ENCODE data around the gene LTBP2.
A peak's percentile ranks its signal among the peaks of the same experiment; 100 is the strongest.

The LTBP2 gene

DNA sequence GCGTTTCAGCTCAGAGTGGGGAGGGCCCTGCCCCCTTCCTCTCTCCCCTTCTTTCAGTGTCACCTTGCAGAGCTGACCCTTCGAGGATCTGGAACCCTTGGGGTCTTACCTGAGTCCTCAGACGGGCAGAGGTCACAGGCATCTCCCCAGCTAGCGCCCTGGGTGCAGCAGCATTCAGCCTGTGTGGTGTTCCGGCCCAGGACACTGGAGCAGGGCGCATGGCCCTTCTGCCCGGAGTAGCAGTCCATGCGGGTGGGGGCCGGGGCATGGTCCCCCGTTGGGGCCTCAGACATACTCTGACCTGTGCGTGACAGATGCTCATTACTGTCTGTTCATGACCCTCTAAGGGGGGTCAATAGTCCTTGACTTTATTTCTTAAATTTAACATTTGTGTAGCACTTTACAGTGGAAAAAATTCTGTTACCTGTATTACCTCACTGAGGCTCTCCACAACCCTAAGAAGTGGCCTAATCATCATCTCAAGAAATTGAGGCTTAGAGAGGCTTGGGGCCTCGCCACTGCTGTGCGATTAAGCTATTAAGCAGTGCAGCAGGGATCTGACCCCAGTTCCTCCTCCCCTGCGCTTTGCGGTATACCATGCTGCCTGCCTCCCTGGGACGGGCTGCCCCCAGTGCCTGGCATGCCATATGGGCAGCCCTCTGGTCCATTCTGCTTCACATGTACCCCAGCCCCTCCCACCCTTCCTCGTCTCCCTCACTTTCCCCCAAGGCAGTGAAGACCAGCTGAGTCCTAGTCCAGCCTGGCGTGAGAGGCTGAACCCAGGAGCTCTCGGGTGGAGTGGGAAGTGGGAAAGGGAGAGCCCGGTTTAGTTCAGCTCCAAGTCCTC is 106.9 kb downstream of the LTBP2 start:
- Histone ChIP-seq H3K36me3 (ENCODE audit: control insufficient read depth, insufficient read depth, low read length) (no peaks in the 10 kb centered on the region), H3K27ac (ENCODE audit: low read depth, low read length) (no peak overlapping the region), H3K4me1 (ENCODE audit: control insufficient read depth, insufficient read depth, low read length) (peaks cover 8% of the 10 kb centered on the region)

DNA sequence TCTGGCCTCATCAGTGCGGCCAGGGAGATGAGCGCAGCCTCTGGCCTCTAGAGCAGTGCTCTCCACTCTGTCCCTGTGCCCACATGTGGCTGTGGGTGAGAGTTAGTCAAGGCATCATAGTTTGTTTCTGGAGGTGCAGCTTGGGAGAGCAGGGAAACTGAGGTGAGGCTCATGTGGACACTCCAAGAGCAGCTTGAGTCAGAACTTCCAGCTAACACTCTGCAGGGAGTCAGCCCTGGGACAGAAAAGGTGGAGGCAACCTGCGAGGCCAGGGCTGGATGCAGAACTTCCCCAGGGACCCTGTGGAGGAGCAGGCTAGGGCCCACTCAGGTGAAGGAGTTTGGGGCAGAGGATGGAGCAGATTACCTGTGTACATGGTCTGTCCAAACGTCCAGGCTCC is 107.6 kb downstream of the LTBP2 start:
- Histone ChIP-seq H3K27me3 (ENCODE audit: control insufficient read depth, insufficient read depth, low read length) (peaks cover under 1% of the 10 kb centered on the region), H3K36me3 (ENCODE audit: control insufficient read depth, insufficient read depth, low read length) (no peaks in the 10 kb centered on the region), H3K4me3 (ENCODE audit: low read length) (no peak overlapping the region), H3K4me1 (ENCODE audit: control insufficient read depth, insufficient read depth, low read length) (peaks cover 8% of the 10 kb centered on the region), H3K27ac (ENCODE audit: low read depth, low read length) (no peak overlapping the region), H3K9ac (ENCODE audit: low read length) (no peak overlapping the region)

More for the DNA sequence above, 106.9 kb downstream of the LTBP2 start:
- H3K27me3 ChIP-seq (ENCODE audit: control insufficient read depth, insufficient read depth, low read length), result peaks cover 4% of the 10 kb centered on the region
- H3K9ac ChIP-seq (ENCODE audit: low read length), result no peak overlapping the region
- no peak overlapping the region for H3K4me3 ChIP-seq (ENCODE audit: low read length)

- no peaks in the 10 kb centered on the region for H3K27me3 ChIP-seq (ENCODE audit: control insufficient read depth, insufficient read depth, low read length)
- H3K27ac ChIP-seq (ENCODE audit: low read depth, low read length), result no peak overlapping the region
- peaks cover 8% of the 10 kb centered on the region for H3K4me1 ChIP-seq (ENCODE audit: control insufficient read depth, insufficient read depth, low read length)
- H3K36me3 ChIP-seq (ENCODE audit: control insufficient read depth, insufficient read depth, low read length), result no peaks in the 10 kb centered on the region
- H3K9ac ChIP-seq (ENCODE audit: low read length), result no peak overlapping the region
- H3K4me3 ChIP-seq (ENCODE audit: low read length), result no peak overlapping the region
Measured at GRCh38 chr14:74503938-74504335, 108.1 kb downstream of the LTBP2 start.

DNA sequence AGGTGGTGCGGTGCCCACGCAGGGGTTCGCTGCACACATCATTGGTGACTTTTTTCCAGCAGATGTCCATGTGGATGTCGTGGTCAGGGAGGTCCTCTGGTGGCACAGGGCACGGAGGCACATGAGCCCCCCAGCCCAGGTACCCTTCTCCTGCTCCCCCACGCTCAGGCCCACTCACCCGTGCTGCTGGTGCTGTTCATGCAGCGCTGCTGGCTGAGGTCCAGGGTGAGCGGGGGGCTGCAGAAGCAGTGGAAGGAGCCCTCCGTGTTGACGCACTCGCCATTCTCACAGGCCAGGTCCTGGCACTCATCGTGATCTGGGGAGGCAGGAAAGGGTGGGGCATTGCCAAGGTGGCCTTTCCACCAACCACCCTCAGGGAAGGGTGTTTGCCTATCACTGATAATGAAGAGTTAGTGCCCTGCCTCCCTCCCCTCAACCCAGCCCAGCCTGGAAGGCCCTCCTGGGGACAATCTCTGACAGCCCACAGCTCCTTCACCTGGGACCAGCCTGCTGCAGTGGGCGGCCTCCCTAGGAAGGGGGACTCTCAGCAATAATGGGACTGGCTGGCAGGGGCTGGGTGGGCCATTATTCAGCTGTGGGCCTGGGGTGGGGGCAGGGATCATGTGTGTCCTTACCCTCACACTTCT is 108.6 kb downstream of the LTBP2 start:
- Histone ChIP-seq H3K9ac (ENCODE audit: low read length) (no peak overlapping the region), H3K27ac (ENCODE audit: low read depth, low read length) (no peak overlapping the region), H3K36me3 (ENCODE audit: control insufficient read depth, insufficient read depth, low read length) (no peaks in the 10 kb centered on the region), H3K4me1 (ENCODE audit: control insufficient read depth, insufficient read depth, low read length) (peaks cover 8% of the 10 kb centered on the region), H3K27me3 (ENCODE audit: control insufficient read depth, insufficient read depth, low read length) (no peaks in the 10 kb centered on the region), H3K4me3 (ENCODE audit: low read length) (no peak overlapping the region)

GRCh38 chr14:74502236-74503019 is 109.6 kb downstream of the LTBP2 start:
- no peaks in the 10 kb centered on the region for H3K36me3 ChIP-seq (ENCODE audit: control insufficient read depth, insufficient read depth, low read length)

DNA sequence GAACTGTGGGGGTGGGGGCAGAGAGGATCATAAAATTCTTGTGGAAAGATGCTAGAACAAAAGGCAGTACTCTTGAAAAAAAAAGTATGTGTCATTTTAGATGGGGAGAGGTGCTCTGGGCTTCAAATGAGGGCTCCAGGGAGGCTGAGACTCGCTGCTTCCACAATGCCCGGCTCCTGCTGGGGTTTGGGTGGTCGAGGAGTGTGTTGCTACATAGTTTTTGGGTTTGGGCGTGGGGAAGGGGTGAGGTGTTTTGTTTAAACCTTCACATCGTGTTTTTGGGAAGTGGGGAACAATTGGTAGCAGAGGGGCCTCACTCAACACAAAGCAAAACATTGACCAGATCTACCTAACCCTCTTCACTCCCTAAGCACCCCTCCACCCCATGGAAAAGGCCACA is 110.3 kb downstream of the LTBP2 start:
- no peak overlapping the region for H3K4me3 ChIP-seq (ENCODE audit: low read length)
- no peak overlapping the region for H3K27ac ChIP-seq (ENCODE audit: low read depth, low read length)
- no peaks in the 10 kb centered on the region for H3K27me3 ChIP-seq (ENCODE audit: control insufficient read depth, insufficient read depth, low read length)
- no peaks in the 10 kb centered on the region for H3K36me3 ChIP-seq (ENCODE audit: control insufficient read depth, insufficient read depth, low read length)
- no peak overlapping the region for H3K9ac ChIP-seq (ENCODE audit: low read length)
- H3K4me1 ChIP-seq (ENCODE audit: control insufficient read depth, insufficient read depth, low read length), result peaks cover 8% of the 10 kb centered on the region

More at GRCh38 chr14:74502236-74503019, 109.6 kb downstream of the LTBP2 start:
- no peak overlapping the region for H3K4me3 ChIP-seq (ENCODE audit: low read length)
- no peak overlapping the region for H3K9ac ChIP-seq (ENCODE audit: low read length)
- H3K27me3 ChIP-seq (ENCODE audit: control insufficient read depth, insufficient read depth, low read length), result no peaks in the 10 kb centered on the region
- H3K27ac ChIP-seq (ENCODE audit: low read depth, low read length), result no peak overlapping the region
- H3K4me1 ChIP-seq (ENCODE audit: control insufficient read depth, insufficient read depth, low read length), result peaks cover 8% of the 10 kb centered on the region

DNA sequence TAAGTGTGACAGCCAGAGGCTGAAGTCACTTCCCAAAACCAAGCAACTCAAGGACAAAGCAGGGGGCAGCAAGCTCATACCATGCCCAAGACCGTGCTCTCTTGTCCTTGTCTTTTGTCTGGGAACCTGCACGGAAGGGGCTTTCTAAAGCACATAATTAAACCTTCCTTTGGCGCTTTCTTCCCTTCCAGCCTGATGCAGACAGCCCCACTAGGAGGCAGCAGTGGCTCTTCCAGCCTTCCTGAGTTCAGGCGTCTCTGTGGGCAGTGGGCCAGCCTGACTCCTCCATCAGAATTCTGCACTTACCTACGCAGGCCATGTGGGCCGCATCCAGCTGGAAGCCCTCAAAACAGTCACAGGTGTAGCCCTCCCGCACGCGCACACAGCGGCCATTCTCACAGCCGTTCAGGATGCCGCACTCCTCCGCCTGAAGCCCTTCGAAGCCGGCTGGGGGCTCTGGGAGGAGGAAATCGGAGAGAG is 110.9 kb downstream of the LTBP2 start:
- no peak overlapping the region for H3K4me3 ChIP-seq (ENCODE audit: low read length)
- peaks cover 8% of the 10 kb centered on the region for H3K4me1 ChIP-seq (ENCODE audit: control insufficient read depth, insufficient read depth, low read length)
- H3K27ac ChIP-seq (ENCODE audit: low read depth, low read length), result no peak overlapping the region
- H3K36me3 ChIP-seq (ENCODE audit: control insufficient read depth, insufficient read depth, low read length), result no peaks in the 10 kb centered on the region
- H3K9ac ChIP-seq (ENCODE audit: low read length), result no peak overlapping the region
- no peaks in the 10 kb centered on the region for H3K27me3 ChIP-seq (ENCODE audit: control insufficient read depth, insufficient read depth, low read length)

GRCh38 chr14:74500417-74501134 is 111.5 kb downstream of the LTBP2 start:
- Histone ChIP-seq H3K27me3 (ENCODE audit: control insufficient read depth, insufficient read depth, low read length) (no peaks in the 10 kb centered on the region), H3K9ac (ENCODE audit: low read length) (no peak overlapping the region), H3K36me3 (ENCODE audit: control insufficient read depth, insufficient read depth, low read length) (no peaks in the 10 kb centered on the region), H3K4me3 (ENCODE audit: low read length) (no peak overlapping the region), H3K4me1 (ENCODE audit: control insufficient read depth, insufficient read depth, low read length) (peaks cover 8% of the 10 kb centered on the region), H3K27ac (ENCODE audit: low read depth, low read length) (no peak overlapping the region)

GRCh38 chr14:74495356-74495755 is 116.7 kb downstream of the LTBP2 start:
- Histone ChIP-seq H3K4me3 (ENCODE audit: low read length) (no peak overlapping the region), H3K27ac (ENCODE audit: low read depth, low read length) (no peak overlapping the region), H3K4me1 (ENCODE audit: control insufficient read depth, insufficient read depth, low read length) (peaks cover 10% of the 10 kb centered on the region), H3K9ac (ENCODE audit: low read length) (no peak overlapping the region), H3K36me3 (ENCODE audit: control insufficient read depth, insufficient read depth, low read length) (no peaks in the 10 kb centered on the region), H3K27me3 (ENCODE audit: control insufficient read depth, insufficient read depth, low read length) (no peaks in the 10 kb centered on the region)

DNA sequence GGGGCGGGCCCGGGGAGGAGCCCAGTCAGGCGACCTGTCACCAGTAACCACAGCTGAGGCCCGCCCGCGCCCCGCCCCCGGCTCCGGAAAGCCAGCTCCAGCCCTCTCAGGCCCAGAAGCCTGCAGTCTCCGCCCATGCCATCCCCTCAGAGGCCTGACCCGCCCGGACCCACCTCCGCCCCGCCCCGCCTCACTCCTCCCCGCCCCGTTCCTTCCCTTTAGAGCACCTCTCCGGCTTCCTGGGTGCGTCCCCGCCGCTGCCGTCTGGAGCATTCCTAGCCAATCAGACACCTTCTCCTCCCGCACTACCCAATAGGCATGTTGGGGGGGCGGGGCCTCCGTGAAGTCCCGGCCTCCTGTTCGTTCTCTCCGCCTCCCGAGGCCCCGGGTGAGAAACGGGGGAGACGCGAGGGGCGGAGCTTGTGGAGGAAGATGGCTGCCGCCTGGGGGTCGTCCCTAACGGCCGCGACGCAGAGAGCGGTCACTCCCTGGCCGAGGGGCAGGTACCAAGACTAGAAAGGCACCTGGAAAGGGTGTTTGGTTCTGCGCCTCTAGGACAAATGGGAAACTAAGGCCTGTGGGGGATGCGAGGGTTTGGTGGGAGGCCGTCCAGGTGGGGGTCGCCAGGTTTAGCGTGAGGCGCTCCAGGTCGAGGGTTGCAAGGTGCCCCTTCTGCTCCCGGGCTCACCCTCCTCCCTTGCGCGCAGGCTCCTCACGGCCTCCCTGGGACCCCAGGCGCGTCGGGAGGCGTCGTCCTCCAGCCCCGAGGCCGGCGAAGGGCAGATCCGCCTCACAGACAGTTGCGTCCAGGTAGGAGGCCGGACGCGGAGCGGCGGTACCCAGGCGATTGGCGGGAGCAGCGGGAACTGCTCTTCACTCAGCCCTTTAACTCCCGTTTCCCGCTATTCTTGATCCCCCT is 118.4 kb downstream of the LTBP2 start, which contains the start of gene ISCA2:
Gene ISCA2 (plus strand): TSS at position 423 of the 919 bp plus-strand sequence. CDS start 10 bp downstream, at position 433.
- H3K36me3 ChIP-seq (ENCODE audit: control insufficient read depth, insufficient read depth, low read length), result no peaks in the 10 kb centered on the region
- peaks cover 10% of the 10 kb centered on the region for H3K4me1 ChIP-seq (ENCODE audit: control insufficient read depth, insufficient read depth, low read length)
- H3K27me3 ChIP-seq (ENCODE audit: control insufficient read depth, insufficient read depth, low read length), result no peaks in the 10 kb centered on the region
- H3K4me3 ChIP-seq (ENCODE audit: low read length), result peak within 1 kb of the TSS; percentile 97
- peak within 1 kb of the TSS; percentile 73 for H3K9ac ChIP-seq (ENCODE audit: low read length)
- H3K27ac ChIP-seq (ENCODE audit: low read depth, low read length), result peak within 1 kb of the TSS; percentile 92

- Histone ChIP-seq H3K4me1 (ENCODE audit: control insufficient read depth, insufficient read depth, low read length) (peaks cover 10% of the 10 kb centered on the region), H3K27me3 (ENCODE audit: control insufficient read depth, insufficient read depth, low read length) (no peaks in the 10 kb centered on the region), H3K9ac (ENCODE audit: low read length) (peak within 1 kb of the TSS; percentile 73), H3K27ac (ENCODE audit: low read depth, low read length) (peak within 1 kb of the TSS; percentile 92), H3K4me3 (ENCODE audit: low read length) (peak within 1 kb of the TSS; percentile 97), H3K36me3 (ENCODE audit: control insufficient read depth, insufficient read depth, low read length) (no peaks in the 10 kb centered on the region)
Measured at GRCh38 chr14:74492776-74493342, 119.2 kb downstream of the LTBP2 start, which contains the start of gene NPC2. TSS of gene NPC2 (minus strand) at chr14:74493305. CDS start at chr14:74493274, 31 bp downstream.

Measured in rectal smooth muscle tissue (tissue), 1 donor.